Measurements from ENCODE around the gene RFPL2.

The RFPL2 gene

DNA sequence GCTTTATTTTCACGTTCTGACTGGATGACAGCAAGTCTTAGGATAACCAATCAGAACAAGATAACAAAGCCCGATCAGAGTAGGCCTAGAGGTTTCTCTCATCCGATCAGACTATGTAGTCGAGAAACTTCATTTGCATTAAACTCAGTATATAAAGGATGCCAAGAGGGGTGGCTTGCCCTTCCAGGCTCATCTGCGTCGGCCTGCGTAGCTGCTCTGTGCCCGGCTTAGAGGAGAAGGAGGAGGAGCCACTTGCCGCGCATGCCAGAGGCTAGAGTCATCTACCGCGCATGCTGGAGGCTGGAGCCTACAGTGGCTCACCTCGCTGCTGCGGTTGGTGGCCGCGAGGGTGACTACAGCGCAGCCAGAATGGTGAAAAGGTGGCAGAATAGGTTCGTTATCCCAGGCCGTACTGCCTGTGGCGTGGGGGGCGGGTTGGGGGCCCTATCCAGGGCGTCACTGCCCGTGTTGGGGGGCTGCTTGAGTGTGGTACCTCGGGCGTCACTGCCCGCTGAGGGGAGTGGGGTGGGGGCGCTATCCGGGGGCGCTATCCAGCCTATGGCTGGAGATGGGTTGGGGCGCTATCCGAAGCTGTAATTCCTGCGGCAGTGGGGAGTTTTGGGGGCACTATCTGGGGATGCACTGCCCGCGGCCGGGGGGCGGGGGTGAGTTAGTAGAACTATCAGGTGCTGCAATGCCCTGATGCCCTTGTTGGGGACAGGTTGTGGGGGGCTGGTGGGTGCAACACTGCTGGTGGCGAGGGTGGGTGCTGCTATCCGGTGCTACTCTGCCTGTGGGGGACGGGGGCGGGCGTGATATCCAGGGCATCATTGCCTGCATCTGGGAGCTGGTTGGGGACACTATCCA, at the start of gene RFPL2:
TSS of gene RFPL2 (minus strand) at position 218 of the 867 bp plus-strand sequence. CDS start 2,622 bp downstream, outside the sequence.
- DNase-seq (ENCODE audit: extremely low spot score, insufficient read length, low read depth) (no peak), FAIRE-seq (no peak)

DNA sequence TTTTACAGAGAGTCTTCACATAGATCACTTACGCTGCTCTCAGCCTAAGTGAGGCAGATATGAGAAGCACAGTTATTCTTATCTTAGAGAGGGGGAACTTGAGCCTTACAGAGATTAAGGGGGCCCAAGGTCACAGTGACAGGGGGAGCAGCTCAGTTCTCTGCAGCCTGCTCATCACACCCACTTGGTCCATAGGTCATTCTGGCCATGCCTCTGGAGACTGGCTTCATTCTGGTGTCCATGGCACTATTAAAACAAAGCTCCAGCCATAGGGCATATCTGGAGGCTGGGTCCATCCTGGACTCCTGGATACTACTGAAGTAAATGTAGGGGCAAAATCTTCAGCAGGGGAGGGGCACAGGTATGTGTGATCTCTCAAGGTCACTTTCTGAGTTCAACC, 44.4 kb upstream of the RFPL2 start:
- DNase-seq (ENCODE audit: extremely low spot score, insufficient read length, low read depth) (no peak), FAIRE-seq (no peak)

DNA sequence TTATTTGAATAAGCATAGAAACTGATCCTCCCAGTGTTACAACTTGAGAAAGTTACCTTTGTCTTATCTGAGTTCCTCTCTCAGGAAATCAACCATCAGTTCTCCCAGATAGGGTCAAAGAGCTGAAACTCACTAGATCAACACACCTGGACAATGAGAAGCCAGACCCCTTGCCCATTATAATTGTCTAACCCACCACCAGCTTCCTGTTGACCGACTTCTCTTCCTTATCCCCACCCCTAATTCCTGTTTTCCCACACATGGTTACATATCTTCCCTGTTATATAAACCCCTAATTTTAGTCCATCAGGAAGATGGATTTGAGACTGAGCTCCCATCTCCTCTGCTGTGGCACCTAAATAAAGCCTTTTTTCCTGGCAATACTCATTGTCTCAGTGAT, 43.4 kb upstream of the RFPL2 start:
- DNase-seq (ENCODE audit: extremely low spot score, insufficient read length, low read depth) = no peak
- no peak for FAIRE-seq

DNA sequence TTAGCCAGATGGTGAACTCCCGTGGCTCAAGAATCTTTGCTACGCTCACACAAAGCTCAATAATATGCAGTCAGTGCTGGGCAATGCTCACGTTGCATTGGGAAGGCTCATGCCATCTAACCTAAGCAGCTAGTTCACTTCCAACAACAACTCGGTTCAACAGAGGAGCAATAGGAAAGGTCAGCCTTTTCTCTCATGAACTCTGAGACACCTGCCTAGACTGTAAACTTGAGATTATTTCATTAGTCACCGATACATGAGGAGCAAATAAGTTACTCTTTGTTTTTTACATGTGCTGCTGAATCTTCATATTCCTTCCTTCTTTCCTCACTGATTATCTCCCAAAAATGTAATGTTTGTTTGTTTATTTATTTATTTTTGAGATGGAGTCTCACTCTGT, 41.3 kb upstream of the RFPL2 start:
- DNase-seq (ENCODE audit: extremely low spot score, insufficient read length, low read depth) = no peak
- FAIRE-seq = no peak

DNA sequence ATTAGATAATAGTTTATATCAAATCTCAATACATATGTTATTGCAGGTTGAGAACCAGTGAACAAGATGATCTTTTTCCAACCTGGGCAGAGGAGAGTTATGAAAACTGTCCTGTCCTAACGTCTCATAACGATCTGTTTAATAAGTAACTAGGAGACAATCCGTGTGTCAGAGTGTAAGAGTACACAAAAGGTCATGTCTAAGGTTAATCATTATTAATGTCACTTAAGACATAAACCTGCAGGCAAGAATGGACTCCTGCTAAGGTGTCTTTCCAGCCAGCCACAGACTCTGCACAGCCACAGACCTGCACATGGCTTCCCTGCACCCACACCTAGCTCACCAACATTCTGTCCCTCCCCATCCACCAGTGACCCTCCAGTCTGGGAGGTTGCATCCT, 40.2 kb upstream of the RFPL2 start:
- FAIRE-seq = no peak

DNA sequence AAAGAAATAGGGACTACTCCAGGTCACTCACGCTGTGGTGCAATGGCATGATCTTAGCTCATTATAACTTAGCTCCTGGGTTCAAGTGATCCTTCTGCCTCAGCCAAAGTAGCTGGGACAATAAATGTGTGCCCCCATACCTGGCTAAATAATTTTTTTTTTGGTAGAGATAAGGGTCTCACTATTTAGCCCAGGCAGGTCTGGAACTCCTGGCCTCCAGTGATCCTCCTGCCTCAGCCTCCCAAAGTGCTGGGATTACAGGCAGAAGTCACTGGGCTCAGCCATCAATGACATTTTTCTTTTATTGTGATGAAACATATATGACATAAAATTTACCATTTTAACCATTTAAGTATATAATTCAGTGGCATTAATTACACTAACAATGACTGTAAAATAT, 39.7 kb upstream of the RFPL2 start:
- no peak for DNase-seq (ENCODE audit: extremely low spot score, insufficient read length, low read depth)

More for the DNA sequence above, 40.2 kb upstream of the RFPL2 start:
- no peak for DNase-seq (ENCODE audit: extremely low spot score, insufficient read length, low read depth)

DNA sequence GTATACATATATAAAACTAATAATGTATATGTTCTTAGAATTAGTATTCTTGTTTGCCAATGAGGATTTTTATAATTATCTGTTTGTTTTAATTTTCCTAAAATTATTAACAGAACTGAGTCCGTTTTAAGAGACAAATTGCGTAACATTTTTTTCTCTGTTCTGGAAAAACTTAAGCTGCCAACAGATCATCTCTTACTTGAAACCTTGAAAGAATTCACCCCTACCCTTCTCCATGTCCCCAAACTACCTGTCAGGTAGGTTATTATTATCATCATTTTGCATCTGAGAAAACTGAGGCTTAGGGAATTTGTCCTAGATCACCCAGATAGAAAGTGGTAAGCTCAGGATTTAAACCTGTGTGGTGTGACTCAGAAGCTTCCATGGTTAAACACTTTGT, 35.6 kb upstream of the RFPL2 start:
- DNase-seq (ENCODE audit: extremely low spot score, insufficient read length, low read depth) (no peak), FAIRE-seq (no peak)

More for the DNA sequence above, 39.7 kb upstream of the RFPL2 start:
- FAIRE-seq = no peak

DNA sequence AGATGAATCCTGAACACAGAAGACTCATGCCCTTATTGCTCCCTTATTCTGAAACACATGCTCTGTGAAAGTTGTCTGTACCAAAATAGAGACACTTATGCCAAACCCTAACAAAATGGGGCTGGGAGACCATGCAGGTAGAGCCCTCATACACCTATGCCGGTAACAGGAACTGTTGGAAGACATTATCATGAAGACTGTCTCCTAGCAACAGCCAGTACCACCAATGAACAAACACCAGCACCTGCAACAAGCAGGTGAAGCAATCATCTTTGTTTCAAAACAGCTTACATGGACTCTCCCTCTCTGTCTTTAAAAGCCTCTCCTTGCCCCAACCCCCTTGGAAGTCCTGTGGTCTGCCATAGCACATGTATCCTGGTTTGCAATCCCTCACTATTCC, 33.0 kb upstream of the RFPL2 start:
- DNase-seq (ENCODE audit: extremely low spot score, insufficient read length, low read depth) = no peak
- FAIRE-seq = no peak

DNA sequence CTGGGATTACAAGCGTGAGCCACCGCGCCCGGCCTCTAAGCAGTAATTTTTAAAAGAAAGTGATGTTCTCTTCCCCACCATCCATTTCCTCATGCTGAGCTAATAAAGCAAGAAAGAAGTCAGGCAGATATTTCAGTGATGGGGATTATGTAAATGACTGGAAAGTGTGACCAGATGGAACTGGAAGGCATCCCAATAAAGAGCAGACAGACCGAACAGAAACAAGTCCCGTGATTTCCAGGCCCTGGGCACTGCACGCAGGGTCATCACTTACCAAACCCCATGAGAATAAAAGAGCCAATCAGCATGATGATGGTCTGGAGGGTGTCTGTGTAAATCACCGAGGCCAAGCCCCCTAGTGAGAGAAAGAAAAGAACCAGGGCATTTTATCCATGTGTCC, 32.1 kb upstream of the RFPL2 start:
- FAIRE-seq = no peak
- DNase-seq (ENCODE audit: extremely low spot score, insufficient read length, low read depth) = no peak

DNA sequence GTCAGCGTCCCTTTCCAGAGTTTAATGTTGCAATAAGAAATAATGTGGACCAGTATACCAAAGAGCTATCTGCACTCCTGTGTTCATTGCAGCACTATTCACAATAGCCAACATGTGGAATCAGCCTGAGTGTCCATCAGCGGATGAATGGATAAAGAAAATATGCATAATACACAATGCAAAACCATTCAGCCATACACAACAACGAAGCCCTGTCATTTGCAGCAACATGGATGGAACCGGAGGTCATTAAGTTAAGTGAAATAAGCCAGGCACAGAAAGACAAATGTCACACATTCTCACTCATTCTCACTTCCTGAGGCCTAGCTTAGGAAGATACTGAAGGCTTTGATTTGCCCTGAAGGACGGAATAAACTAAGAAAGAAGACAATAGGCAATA, 28.2 kb upstream of the RFPL2 start:
- FAIRE-seq = no peak

DNA sequence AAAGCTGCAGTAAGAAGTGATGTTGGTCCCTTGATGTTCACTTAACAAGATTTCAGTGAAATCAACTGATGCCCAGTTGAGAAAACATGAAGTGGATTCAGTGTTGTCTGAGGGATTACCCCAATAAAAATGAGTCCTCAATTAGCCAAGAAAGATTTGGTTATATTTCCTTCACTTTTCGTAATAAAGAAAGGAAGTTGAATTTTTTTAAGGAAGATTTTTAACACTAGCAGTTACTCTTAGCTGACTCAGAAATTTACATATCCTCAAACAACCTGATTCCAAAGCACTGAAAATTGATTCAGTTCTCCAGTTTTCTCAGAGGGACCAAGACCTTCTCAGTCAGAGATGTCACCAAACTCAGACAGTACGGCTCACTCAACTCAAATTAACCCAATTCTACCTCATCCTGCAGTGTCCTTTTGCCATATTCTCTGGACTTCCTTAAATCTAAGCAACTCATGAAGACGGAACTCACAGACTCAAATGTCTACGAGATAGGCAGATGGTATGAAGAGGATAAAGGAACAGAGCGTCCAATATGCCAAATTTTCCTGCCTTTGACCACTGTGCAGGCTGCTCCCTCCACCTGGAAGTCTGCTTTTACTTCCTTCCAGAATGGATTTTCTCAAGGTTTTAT, 27.4 kb upstream of the RFPL2 start:
- no peak for DNase-seq (ENCODE audit: extremely low spot score, insufficient read length, low read depth)
- FAIRE-seq = no peak

More for the DNA sequence above, 28.2 kb upstream of the RFPL2 start:
- DNase-seq (ENCODE audit: extremely low spot score, insufficient read length, low read depth) = no peak

DNA sequence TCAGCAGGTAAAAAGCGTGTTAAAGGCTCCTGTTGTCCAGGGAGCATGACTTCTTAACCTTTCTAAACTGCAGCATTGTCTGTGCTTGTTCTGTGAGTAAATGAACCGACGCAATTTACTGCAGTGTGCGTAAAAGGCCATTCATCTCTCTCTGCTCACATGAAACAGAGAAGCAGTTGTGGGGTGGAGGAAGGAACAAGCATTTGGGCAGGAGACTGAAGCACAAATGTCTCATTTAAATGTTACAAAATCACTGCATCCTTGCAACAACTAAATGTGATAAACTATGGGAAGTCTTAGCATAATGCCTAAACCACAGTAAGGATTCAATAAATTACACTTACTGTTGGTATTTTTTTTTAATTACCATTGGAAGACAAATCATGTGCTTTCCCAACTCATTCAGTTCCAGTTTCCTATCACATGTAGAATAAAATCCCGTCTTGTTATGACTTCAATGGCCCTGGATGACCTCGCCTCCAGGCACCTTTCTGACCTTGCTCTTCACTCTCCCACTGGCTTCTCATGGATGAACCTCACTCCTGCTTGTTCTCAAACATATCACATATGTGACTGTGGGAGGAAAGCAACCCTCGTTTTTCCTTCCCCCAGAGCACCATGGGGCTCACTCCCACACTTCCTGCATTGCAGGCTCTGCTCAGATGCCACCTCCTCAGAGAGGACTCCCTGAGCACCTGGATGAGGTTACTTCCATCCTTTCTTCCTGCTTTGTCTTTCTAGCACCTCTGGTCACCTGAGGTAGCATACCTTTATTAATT, 21.6 kb upstream of the RFPL2 start:
- no peak for DNase-seq (ENCODE audit: extremely low spot score, insufficient read length, low read depth)
- FAIRE-seq = no peak

DNA sequence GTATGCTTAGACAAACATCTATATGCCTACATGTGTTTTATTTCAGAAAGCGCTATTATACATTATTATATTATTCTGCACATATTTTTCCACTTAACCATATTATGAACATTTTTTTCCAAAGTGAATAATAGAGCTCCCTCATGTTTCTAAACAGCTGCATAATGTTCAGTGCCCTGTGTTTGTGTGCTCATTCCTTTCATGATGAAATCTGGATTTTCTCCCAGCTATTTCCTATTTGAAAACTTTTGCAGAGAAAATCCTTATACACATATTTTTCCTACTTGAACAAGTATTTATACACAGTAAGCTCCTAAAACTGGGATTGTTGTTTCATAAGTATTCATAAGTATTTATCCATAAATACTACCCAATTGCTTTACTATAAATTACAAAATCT, 18.1 kb upstream of the RFPL2 start:
- FAIRE-seq (no peak), DNase-seq (ENCODE audit: extremely low spot score, insufficient read length, low read depth) (no peak)

DNA sequence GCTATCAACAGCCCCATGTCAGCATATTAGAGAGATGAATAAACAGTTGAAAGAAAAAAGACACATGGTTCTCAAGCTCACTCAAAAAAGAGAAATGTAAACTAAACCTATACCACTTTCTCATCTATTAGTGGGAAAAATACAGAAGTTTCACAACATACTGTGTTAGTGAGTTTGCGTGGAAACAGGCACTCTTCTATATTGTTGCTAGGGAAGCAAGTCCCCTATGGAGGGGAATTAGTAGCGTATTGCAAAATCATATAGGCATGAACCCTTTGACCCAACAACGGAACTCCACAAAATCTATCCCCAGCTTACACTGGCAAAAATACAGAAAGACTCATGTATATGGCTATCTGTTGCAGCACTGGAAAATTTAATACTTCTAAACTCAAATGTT, 14.2 kb upstream of the RFPL2 start:
- no peak for DNase-seq (ENCODE audit: extremely low spot score, insufficient read length, low read depth)

DNA sequence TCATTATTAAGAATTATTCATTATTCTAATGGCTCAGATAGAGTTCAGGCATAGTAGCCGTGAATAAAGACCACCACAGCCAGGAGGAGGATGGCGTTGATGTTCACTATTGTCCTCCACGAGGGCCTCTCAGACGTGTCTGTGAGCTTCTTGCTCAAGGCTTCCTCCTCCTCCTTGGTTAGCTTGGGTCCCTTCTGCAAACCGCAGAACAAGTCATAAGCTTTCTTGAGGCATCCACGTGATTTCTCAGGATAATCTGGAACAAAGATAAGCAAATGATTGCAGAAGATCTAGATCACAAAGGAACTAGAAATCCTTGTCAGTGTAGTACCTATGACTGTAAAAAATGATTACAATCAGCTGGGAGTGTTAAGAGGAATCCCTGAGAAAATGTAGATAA, 13.6 kb upstream of the RFPL2 start:
- DNase-seq (ENCODE audit: extremely low spot score, insufficient read length, low read depth) = no peak
- no peak for FAIRE-seq

More for the DNA sequence above, 14.2 kb upstream of the RFPL2 start:
- no peak for FAIRE-seq

DNA sequence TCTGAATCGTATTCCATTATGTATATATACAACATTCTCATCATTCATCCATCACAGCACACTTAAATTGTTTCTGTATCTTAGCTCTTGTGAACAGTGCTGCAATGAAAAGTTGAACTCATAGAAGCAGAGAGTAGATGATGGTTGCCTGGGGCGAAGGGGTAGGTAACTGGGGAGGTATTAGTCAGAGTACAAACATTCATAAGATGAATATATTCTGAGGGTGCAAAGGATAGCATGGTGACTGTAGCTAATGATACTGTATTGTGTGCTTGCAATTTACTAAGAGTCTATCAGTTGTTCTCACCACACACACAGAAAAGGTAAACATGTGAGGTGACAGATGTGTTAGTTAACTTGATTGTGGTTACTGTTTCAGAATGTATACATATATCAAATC, 12.6 kb upstream of the RFPL2 start:
- DNase-seq (ENCODE audit: extremely low spot score, insufficient read length, low read depth) = no peak
- FAIRE-seq = no peak

DNA sequence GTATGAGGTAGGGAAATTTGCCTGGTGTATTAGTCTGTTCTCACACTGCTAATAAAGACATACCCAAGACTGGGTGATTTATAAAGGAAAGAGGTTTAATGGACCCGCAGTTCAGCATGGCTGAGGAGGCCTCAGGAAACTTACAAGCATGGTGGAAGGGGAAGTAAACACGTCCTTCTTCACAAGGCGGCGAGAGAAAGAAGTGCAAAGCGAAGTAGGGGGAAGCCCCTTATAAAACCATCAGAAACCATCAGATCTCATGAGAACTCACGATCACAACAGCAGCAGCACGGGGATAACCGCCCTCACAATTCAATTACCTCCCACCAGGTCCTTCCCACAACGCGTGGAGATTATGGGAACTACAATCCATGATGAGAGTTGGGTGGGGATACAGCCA, 12.0 kb upstream of the RFPL2 start:
- DNase-seq (ENCODE audit: extremely low spot score, insufficient read length, low read depth) (no peak), FAIRE-seq (no peak)

DNA sequence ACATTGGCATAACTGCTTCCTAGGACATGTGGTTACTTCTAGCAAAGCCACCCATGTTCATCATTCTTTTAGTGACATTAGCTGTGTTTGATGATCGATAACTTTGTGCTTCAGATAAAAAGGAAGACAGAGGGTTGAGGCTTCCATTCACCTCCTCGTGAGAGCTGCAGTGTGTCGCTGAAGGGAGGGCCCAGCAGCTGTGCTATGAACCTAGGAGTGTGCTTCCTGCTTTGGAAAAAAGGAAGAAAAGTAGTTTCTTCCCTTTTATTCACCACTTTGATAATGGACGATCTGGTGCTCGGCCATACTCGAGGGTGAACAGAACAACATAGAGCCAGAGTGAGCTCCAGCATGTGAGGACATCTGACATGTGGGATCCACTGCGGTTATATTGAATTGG, 6.1 kb upstream of the RFPL2 start:
- no peak for DNase-seq (ENCODE audit: extremely low spot score, insufficient read length, low read depth)
- FAIRE-seq = no peak

DNA sequence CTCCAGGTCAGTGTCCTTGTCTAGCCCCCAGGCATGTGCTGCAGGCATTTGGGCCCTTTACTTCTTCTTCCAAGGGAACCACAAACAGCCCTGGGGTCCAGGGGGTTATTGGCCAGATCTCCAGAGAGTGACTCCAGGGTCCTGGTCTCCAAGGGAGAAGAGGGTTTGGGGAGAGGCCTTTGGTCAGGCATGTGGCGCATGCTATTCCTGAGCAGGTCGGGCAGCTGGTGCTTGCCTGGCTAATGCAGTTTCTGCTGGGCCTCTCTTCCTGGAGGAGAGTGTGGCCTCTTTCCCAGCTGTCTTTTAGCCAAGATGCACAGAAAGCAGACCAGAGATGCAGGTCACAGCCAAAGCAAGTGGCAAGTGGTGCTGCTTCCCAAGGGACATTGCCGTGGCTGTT, 3.8 kb upstream of the RFPL2 start:
- DNase-seq (ENCODE audit: extremely low spot score, insufficient read length, low read depth) (no peak), FAIRE-seq (no peak)

DNA sequence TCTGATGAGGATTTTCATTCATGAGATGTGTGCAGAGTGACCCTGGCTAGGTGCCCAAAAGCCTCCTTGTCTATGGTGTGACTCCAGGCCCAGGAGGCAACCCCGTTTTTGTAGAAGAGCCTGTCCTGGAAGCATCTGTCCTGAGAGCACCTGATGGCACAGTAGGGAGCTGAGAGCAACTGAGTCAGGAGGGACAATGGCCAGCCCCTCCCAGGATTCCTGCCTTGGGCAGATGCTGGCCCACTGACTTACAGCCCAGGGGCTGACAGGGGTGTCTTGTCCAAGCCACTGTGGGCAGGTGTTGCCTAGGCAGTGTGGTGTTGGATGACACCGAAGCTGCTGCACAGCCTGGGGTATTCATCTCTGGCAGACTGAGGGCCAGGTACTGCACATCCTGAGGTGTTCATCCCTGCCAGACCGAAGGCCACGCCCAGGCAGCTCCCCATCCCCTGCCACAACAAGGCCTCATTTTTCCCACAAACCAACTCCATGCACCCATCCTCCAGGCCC, 3.2 kb upstream of the RFPL2 start:
- FAIRE-seq (no peak), DNase-seq (ENCODE audit: extremely low spot score, insufficient read length, low read depth) (no peak)
